ENCODE data around the gene RUSF1.

DNA sequence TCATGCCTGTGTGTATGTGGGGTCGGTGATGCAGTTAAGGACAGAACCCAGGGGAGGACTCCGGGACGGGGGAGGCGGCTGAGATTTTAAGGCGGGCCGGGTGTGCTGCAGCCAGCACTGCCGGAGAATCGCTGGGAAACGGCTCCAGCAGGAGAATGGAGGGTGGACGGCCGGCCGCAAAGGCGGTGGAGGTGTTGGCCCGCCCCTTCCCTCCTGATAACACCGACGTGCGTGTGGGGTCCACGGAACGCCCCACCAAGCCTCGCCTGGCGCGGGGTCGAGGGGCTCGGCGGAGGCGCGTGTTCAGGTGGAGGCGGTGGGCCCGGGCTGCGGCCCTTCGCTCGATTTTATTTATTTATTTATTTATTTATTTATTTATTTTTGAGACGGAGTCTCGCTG lies 66.2 kb downstream of the RUSF1 start:
- TF ChIP-seq EZH2 (IDR thresholded peaks at IDR 0.05; ENCODE audit: insufficient read depth, poor library complexity, severe bottlenecking), result no peak
- TF ChIP-seq EZH2phosphoT487 (IDR thresholded peaks at IDR 0.05; ENCODE audit: insufficient read depth, low read depth), result no peak
